Umbilical cord (tissue), 2 donors: ENCODE data around the gene MARVELD3. TPM values are rescaled to one million over a fixed set of nuclear protein-coding genes. Genes with fewer than 3 reads are reported as not detected.

Source experiments
- DNase-seq: peaks from one replicate; pipeline ENCODE4 v3.0.0-alpha.2; 2015; ENCODE audit warnings: low spot score
- total RNA-seq: library from RNA; depleted of rRNA; stranded (reverse); fragments of >200 nt; gene quantifications from one replicate; pipeline ENCODE4 v1.2.3, GENCODE V29; 2014; ENCODE audit warnings: low replicate concordance; ENCODE audit not compliant: insufficient read depth

The MARVELD3 gene
- total RNA-seq, 1 donor from 2014 or later, result 4.1 TPM

DNA sequence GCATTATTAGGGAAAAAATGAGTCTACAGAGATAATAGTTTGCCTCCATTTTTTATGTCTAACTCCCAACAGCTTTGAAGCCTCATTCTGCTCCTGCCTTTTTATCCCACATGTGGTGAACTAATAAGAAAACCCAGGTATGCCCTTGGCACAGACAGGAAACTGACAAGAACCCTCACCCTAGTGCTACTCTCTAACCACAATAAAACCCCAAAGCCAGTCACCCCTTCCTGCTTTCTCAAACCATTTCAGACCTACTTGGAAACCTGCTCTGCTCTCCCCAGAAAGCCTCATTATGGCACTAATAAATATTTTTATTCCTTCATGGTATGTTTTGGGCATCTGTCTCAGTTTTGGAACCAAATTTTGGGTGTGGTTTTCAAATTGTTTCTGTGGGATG, 3.9 kb upstream of the MARVELD3 start:
- no peak for DNase-seq

DNA sequence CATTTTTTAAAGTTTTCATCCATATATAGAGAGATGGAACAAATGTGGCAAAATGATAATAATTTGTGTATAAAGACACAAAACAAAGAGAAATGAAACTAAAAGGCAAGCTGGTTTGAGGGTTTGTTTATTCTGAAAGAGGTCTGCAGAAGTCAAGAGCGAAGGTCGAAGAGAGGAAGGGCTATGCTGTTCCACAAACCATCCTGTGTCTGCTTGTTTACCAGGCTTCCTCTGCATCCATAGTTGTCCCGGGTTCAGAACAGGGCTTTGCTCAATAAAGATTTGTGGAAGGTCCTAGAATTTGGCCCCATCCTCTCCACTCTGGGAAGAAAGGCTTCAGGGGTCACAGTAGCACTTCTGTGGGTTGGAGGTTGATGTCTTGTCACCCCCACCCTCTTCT, 2.4 kb upstream of the MARVELD3 start:
- DNase-seq, result no peak

DNA sequence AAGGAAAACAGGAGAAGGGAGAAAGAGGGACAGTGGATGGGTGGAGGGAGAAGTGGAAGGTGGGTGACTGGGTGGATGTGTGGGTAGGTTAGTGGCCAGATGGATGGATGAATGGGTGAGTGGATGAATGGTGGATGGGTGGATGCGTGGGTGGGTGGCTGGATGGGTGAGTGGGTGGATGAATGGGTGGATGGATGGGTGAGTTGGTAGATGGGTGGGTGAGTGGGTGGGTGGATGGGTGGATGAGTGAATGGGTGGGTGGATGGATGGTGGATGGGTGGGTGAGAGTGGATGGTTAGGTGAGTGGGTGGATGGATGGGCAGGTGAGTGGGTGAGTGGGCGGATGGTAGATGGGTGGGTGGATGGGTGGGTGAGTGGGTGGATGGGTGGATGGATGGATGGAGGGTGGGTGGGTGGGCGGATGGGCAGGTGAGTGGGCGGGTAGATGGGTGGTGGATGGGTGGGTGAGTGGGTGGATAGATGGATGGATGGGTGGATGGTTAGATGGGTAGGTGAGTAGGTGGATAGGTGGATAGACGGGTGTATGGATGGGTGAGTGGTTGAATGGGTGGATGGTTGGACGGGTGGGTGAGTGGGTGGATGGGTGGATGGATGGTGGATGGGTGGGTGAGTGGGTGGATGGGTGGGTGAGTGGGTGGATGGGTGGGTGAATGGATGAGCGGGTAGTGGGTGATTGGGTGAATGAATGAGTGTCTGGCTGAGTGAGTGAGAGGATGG, 702 bp upstream of the MARVELD3 start:
- no peak for DNase-seq

DNA sequence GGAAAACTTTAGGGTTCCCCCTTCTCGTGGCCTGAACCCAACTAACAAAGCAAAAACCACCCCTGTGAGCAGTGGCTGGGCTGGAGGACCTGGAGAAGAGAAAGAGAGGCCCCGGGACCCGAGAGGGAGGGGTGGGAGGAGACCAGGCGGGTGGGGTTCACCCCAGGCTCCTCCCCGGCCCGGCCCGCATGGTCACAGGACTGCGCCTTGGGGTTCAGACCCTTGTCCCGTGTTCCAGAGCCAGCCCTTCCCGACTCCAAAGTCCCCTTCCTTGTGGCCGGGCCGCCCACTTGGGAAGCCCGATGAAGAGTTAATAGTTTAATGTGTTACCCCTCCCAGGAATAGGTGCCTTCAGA, 852 bp downstream of the MARVELD3 start:
- DNase-seq, result no peak

DNA sequence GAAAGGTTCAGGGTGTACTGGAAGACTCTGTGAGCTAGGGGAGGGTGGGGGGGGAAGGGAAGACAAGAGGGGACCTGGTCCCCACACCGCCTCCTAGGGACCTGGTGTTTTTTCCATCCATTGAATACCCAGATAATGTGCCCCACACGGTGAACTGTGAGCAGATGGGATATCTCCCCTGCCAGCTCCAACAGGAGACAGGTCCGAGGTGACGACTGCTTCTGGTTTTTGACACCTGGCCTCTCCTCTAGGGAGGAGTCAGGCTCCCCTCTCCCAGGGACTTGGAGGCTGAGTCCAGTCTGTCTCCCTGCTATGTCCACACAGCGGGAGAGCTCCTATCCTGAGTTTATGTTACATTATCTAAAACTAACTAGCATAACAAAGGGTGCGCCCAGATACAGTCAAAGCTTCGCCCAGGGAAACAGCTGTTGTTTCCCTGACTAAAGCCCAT, 1.8 kb downstream of the MARVELD3 start:
- no peak for DNase-seq

DNA sequence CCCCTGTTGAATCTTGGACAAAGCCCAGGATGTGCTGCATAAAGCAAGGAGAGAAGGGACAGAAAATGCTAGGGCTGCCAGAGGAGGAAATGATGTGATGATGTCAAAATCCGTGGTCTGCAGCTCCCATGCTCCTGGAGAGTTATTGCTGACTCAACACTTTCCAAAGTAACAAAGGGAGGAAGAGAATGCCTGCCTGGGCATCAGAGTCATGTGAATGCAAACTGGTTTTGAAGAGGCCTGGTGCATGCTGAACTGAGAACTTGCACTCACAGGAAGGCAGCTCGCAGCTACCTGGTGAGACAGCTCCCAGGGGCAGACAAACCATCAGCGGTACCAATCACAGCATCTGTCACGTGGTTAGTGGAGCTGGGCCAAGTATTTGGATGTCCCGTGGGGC, 2.8 kb downstream of the MARVELD3 start:
- DNase-seq, result peak; percentile 46

DNA sequence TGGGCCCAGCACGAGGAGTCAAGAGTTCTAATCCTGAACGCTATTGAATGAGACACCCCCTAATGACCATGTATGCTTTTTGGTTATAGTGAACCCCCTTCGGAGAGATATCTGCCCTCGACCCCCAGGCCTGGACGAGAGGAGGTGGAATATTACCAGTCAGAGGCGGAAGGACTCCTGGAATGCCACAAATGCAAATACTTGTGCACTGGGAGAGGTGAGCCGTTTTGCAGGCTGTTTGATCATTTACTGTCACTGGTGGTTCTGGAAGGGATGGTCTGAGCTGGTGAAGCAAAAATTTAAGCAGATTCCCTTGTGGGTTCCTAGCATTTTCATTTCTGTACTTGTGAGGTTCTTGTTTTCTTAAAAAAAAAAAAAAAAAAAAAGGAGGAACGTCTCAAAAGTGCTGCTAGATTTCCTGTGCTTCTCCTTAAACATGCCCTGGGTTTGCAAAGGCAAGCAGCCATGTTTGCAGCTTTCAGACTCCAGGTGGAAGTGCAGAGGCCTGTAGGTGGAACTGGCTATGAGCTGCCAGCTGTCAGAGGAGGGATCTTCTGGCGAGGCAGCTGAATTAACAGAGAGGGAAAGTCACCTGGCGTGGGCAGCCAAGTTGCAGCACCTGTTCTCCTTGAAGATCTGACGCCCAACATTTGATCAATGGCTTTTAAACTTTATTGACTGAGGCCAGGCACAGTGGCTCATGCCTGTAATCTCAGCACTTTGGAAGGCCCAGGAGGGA, 3.5 kb downstream of the MARVELD3 start:
- no peak for DNase-seq

DNA sequence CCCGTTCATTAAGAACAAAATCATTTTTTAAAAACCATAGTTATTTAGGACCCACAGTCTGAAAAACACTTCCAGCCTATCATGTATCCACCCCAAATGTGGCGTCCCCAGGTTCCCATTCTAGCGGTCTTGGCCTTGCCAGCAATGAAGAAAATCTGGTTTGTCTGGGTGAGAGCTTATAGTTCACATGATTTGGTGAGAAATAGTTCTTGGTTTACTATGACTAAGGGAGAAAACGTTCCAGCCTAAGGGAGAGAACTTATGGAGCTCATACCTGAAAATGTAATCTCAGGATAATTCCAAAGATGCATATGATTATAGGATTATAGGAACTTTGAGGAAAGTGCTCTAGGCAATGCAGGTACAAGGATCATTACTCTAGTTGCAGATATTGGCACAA, 4.8 kb downstream of the MARVELD3 start:
- peak; percentile 30 for DNase-seq

DNA sequence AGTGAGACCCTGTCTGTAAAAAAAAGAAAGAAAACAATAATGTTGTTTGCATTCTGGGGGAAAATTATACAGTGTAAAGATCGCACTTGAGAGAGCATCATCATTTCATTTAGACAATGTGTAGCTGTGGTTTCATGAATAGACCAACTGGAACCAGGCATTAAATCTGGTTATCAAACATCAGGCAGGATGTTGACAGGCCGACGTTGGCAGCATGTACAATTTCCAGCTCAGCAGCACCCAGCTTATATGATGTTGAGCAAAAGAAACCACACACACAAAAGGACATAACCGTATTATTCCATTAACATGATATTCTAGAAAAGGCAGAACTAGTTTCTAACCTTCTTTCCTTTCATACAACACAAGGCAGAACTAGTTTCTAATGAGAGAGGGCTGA, 5.8 kb downstream of the MARVELD3 start:
- no peak for DNase-seq

DNA sequence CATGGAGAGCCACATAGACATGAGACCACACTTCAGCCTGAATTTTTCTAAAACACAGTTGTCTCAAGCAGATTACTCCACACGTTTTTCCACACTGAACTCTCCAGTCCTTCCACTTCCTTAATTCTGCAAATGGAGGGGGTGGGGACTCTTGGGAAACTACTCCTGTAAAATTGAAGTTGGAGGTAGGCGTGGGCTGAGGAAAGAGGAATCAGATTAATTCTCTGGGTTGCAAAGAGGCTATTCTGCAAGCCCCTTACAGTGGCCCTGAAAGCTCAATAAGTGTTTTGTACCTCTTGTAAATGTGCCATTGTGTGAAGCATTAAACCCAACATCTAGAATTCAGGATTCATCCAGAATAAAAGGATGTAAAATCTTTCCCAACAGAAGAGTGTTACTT, 9.6 kb downstream of the MARVELD3 start:
- DNase-seq, result no peak

DNA sequence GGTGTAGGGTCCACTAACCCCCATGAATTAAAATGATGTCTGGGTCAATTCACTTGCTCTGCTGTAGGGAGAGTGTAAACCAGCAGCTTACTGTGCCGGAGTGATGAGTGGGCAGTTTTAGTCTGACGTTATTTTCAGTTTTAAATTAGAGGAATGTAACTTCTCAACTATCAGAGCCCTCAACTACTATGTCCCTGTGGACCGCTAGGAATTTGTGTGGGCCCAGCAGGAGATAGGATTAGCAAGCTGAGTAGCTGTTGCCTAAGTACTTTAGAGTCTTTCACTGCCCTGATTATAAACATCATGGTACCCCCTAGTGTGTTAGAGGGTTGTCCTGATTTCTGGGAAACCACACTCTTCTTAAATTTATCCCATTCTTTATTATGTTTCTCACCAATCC, 11.4 kb downstream of the MARVELD3 start:
- no peak for DNase-seq

DNA sequence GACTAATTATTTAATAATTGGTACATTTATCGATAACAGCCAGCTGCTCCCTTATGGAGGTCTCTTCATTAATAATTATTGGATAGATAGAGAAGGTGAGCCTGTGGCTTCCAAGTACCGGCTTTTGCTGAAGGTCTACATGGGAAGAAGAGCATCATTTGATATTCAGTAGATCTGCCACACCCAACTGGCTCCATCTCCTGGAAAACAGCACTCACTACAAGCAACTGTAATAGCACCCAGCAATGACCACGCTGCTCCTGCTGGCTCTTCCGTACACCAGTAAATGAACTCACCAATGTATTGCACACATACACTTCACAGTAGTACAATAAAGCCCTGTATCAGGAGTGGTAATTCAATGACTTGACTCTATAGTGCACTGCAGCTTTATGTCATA, 19.5 kb downstream of the MARVELD3 start:
- no peak for DNase-seq

DNA sequence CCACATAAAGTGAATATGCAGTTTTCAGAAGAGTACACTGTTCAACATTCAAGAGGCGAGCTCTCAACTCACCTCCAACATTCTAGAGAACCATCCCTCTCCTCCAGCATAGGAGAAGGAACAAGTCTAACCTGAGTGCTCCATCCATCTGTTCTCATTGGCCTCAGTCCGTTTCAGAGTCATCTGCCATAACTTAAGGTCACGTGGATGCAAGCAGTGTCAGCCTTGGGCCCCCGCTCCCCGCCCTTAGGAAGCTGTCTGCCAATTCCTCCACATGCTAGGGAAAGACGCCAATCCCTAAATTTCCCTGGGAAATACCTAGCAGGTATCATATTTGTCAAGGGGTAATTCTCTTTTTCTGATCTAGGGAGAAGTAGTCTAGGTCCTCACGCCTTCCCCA, 21.4 kb downstream of the MARVELD3 start:
- DNase-seq, result no peak

DNA sequence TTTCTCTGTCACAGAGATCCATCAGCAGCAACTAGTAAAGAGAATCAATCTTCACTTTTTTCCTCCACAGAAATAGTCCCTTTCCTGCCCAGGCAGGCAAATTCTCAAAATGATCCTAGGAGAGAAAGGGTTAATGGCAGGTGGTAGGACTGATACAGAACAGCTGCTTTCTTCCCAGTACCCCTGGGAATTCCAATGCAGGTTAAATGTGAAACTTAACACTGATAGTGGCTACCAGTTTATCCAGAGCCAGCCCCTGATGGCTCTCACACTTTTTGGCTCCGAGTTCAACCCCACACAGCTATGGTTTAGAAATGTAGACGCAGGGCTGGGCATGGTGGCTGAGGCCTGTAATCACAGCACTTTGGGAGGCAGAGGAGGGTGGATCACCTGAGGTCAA, 22.2 kb downstream of the MARVELD3 start:
- no peak for DNase-seq

DNA sequence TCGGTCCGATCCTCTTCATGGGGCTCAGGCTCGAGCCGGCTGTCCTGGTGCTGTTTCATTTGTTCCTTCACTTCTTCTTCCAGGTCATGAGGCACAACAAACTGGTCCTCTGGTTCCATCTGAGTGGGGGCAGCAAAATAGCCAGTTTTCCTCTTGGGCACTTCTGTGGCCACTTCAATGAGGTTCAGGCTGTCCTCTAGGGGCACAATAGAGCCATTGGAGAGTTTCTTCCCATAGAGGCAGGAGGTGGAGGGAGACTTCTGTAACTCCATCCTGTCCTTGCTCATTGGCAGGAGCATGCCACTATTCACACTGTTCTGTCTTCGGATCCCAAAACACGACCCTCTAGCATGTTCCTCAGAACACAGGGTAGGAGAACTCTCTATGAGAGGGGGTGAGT, 22.9 kb downstream of the MARVELD3 start:
- DNase-seq, result no peak

DNA sequence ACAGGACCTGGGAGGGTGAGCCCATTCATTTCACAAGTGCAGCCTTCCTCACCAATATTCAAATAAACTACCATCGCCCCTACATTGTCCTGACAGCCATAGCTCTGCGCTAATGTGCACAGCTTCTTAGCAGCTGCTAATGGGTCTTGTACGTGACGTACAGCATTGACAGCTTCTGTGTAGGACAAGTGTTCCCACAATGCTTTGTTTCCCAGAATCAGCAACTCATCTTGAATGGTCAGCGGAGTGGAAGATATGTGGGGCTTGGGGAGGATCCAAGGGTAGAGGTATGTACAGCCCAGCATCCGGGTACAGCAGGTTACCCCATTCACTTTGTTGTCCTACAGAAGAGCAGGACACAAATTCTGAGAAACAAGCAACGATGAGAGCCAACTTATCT, 23.7 kb downstream of the MARVELD3 start:
- DNase-seq, result no peak

DNA sequence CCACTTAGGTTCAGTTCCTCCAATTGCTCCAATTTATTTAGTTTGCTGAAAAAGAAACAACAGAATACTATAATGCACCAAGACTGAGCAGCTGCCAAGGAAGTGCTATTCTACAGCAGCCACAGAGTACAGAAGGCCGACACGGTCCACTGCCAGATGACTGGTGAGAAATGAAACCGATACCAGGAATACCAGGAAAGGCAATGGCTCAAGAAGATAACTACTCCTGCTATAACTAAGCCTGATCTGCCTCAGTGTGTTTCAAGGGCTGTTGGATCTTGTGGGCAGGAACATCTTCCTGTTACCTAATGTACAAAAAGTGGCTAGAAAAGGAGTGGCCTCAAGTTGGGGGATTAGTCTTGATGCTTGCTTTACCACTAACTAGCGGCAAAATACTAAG, 32.8 kb downstream of the MARVELD3 start:
- DNase-seq, result no peak

DNA sequence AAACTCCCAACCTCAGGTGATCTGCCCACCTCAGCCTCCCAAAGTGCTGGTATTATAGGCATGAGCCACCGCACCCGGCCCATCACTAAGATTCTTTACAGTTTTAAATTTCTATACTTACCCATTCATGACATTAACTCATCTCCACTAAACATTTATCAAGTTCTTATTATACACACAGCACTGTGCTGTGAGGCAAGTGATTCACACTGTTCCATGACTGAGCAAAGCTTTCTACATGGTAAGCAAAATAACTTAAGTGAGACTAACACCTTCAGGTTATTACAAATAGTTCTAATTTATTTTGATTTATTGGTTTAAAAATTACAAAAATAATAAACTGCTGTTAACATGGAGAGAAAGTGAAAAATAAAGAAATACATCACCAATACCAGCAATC, 33.5 kb downstream of the MARVELD3 start:
- no peak for DNase-seq

DNA sequence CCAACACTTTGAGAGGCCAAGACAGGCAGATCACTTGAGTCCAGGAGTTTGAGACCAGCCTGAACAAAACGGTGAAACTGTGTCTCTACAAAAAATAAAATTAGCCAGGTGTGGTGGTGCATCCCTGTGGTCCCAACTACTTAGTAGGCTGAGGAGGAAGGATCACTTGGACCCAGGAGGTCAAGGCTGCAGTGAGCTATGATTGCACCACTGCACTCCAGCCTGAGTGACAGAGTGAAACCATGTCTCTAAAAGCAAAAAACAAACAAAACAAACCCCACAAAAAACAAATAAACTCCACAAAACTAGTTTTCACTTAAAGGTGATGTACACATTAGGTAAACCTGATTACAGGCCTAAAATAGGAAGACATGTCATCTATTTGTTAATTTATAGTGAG, 40.3 kb downstream of the MARVELD3 start:
- no peak for DNase-seq

DNA sequence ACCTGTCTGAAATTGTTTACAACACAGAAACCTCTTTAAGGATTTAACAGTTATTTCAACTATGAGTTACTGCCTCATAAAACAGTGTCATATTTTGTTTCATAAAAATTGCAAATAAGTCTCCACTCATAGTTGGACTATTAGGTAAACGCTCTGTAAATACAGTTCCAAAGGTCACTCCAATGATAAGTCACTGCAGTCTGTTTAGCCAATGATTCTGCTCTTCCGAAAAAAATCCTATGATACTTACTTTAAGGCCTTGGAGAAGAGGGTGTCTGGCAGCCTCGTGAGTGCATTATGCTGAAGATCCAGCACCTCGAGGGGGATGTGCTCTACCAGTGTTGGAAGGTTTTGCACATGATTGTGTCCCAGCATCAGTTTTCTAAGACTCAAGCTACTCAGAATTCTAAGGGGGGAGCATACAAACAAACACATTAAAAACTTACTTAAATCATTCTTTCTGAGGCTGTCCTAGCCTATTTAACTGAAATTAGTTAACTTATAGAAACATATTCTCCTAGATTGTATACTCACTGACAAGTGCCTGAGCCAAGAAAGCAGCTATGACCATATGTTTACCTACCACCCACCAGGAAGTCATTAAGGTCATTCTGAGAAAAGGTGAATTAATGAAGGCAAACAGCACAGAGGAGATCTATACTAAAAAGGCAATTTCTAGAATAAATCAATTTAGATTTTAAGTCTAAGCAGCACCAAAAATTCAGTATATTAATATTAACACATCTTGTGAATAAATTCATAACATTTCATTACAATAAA, 41.1 kb downstream of the MARVELD3 start:
- DNase-seq, result no peak

DNA sequence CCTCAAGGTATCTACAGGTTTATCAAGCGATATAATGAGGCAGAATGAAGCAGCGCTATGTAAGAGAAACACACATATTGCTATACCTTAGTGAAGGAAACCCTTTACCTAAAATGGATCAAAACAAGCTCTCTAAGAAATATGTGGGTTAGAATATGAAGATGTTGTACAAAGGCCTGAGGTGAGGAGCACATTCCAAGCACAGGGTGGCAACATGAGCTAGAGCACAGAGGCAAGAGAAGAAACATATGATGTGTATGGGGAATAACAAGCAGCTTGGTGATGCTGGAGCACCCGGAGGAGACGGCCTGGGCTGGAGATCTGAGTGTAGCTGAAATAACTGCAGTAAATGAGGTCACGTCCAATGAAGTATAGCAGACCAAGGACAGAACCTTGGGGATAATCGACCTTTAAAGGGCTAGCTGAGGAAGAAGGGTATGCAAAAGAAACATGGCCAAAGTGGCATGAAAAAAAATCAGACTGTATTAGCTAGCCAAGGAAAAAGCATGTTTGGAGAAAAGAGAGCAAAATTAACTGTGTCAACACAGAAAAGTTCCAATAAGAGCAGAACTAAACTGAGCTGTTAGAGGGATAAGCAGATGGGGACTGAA, 44.0 kb downstream of the MARVELD3 start:
- DNase-seq, result no peak

DNA sequence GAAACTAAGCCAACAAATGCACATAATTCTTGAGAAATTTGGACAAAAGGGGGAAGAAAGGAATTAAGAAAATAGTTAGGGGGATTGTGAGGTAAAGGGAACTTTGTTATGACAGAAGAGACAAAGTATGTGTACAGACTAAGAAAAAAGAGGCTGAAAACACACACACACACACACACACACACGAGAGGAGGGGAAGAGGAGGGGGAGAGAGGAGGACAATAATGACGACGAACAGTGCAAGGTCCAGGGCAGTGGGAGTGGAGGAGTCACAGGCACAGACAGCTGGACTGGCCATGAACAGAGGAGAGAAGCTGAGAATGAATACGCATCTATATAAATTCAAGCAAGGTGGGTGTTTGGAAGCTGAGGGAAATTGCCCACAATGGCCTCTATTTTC, 44.6 kb downstream of the MARVELD3 start:
- DNase-seq, result no peak
